SK-MEL-5 (cell line): Measurements from ENCODE around the gene TOM1L2. TPM values are rescaled to one million over a fixed set of nuclear protein-coding genes. Genes with fewer than 3 reads are reported as not detected.

Experiments
- DNase-seq: peaks from one replicate; pipeline ENCODE4 v3.0.0-alpha.2; 2016; ENCODE audit warnings: low read depth, low spot score
- in situ Hi-C: cut with HindIII; loops from 2 replicates; pipeline ENCODE4 v1.10.0; 2016; ENCODE audit warnings: low sequenced_read_pairs, high pct_unique_total_duplicates, low pct_unique_long_range_greater_than_20kb
- total RNA-seq: library from RNA; depleted of rRNA; stranded (reverse); fragments of >200 nt; shearing (Covaris generic); gene quantifications from 2 replicates; pipeline ENCODE4 v1.2.3, GENCODE V29; 2014

Gene TOM1L2
- total RNA-seq, 1 experiment from 2014 or later: 7.7 TPM

GRCh38 chr17:17898673-17899072 is 73.5 kb downstream of the TOM1L2 start:
- in situ Hi-C loops: no loop called here
- DNase-seq: no peak

DNA sequence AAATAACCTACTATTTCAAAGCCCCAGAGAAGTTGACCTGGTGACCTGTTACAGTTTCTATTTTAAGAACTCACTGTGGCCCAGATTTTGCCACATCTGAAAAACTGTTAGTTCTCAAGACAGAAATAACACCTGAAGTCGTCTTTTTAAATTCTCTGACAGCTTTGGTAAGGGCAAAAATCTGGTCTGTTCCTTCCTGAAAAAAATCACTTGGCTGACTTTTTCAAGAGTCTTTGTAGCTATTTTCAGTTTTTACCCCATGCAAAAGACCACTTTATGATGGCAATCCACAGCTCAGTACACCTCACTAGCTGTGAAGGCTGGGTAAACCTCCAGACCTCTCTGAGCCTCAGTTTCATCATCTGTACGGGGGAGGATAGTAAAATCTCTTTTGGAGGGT is 74.8 kb downstream of the TOM1L2 start:
- in situ Hi-C loops: no loop called here
- no peak for DNase-seq

DNA sequence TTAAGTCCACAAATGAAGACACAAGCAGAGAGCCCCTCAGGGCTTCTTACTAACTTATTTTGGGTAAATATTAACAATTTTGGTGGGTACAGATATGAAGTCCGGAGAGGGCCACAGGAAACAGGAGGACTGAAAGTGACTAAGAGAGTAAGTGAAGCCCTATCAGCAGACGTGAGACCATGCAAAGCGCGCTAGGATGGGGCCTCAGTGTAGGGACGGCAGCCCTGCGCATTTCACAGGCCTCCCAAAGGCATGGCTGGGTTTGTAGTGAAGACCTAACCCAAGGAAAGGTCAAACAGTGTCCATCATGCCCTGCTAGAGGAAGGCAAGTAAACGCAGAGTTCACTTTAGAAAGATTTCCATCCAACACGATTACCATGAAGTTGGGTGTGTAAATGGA is 75.5 kb downstream of the TOM1L2 start:
- in situ Hi-C loops: no loop called here
- no peak for DNase-seq

- in situ Hi-C loops: no loop called here
- DNase-seq: no peak
Observed at GRCh38 chr17:17893801-17894644, 78.2 kb downstream of the TOM1L2 start.

GRCh38 chr17:17892731-17893130 is 79.5 kb downstream of the TOM1L2 start:
- DNase-seq: no peak
- in situ Hi-C loops: no loop called here

- DNase-seq: no peak
- in situ Hi-C loops: no loop called here
Observed at GRCh38 chr17:17892009-17892408, 80.2 kb downstream of the TOM1L2 start.

- DNase-seq: peak; percentile 81
- in situ Hi-C loops: no loop called here
Observed at GRCh38 chr17:17890773-17891759, 81.1 kb downstream of the TOM1L2 start.

DNA sequence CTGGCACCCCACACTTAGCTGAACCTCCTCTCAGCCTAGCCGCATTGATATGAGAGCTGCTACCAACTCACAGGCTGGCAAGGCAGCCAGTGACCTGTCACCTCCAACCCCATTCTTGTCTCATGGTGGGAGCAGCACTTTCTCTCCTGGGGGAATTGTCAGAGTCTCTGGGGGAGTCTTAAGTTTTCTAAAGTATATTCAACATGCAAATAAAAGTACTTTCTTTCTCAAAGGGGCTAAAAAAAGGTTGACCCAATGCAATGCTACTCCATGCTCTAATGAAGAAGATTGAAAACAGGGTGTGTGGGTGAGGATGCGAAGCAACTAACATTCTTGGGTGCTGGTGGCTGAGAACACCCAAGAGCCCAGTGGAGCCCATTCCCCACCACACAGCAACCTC is 82.3 kb downstream of the TOM1L2 start:
- DNase-seq: no peak
- in situ Hi-C loops: loop anchor here (10.0 kb wide), 1 partner anchor 135 kb away; no protein-coding TSS in a partner anchor

DNA sequence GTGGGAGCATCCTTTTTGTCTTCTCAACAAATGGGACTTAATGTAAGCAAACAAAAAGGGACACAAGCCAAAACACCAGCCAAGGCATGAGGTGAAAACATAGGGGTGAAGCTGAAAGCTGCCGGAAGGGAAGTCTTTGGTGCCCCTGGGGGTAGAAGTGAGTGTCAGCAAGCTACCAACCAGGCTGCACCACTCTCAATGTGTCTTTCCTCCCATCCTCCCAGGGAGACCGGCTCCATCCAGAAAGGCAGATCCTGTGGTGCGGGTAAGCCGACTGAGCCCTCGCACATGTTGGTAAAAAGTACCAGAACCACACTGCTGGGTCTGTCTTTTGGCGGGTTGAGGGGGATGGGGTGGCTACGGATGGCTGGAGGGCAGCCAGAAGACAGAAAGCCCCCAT is 83.4 kb downstream of the TOM1L2 start:
- no peak for DNase-seq
- in situ Hi-C loops: loop anchor here (10.0 kb wide), 1 partner anchor 136 kb away; no protein-coding TSS in a partner anchor

DNA sequence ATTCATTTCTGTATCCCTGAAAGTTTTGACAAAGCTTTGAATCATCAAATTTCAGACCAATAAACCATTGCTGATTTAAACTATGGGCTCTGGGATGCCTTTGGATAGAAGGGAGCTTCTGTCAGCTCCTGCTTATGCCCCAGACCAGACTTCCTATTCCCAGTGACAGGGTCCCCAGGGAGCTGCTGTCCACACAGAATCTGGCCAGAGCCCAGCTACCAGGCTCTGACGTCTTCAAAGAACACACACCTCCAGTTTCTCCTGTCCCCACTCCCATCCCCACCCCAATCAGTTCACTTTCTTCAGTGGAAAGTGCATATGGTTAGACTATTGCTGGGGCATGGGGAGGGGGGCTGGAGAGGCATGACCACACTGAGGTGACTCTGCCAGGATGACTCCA is 83.8 kb downstream of the TOM1L2 start:
- in situ Hi-C loops: loop anchor here (10.0 kb wide), 1 partner anchor 136 kb away; no protein-coding TSS in a partner anchor
- DNase-seq: no peak

GRCh38 chr17:17887752-17888304 is 84.4 kb downstream of the TOM1L2 start:
- DNase-seq: no peak
- in situ Hi-C loops: loop anchor here (10.0 kb wide), 1 partner anchor 137 kb away; no protein-coding TSS in a partner anchor

DNA sequence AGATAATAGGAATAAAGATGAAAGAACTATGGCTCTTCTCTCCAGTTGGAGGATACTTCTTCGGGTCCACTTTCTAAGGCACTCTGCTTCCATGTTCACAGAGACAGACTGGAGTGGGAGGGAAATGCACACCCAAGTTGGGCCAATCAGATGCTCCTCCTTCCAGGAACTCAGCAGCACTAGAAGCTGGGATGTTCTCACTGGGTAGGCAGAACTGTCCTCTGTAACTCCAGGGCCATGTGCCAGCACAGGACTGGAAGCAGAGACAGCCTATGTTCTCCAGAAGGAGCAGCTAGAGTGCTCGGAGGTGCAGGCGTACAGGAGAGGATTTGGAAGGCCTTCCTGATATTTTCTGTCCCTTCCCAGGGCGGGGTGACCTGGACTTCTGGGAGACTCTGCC is 85.5 kb downstream of the TOM1L2 start:
- in situ Hi-C loops: loop anchor here (10.0 kb wide), 1 partner anchor 138 kb away; no protein-coding TSS in a partner anchor
- DNase-seq: no peak

GRCh38 chr17:17886226-17886625 is 86.0 kb downstream of the TOM1L2 start:
- in situ Hi-C loops: loop anchor here (10.0 kb wide), 1 partner anchor 139 kb away; no protein-coding TSS in a partner anchor
- no peak for DNase-seq

DNA sequence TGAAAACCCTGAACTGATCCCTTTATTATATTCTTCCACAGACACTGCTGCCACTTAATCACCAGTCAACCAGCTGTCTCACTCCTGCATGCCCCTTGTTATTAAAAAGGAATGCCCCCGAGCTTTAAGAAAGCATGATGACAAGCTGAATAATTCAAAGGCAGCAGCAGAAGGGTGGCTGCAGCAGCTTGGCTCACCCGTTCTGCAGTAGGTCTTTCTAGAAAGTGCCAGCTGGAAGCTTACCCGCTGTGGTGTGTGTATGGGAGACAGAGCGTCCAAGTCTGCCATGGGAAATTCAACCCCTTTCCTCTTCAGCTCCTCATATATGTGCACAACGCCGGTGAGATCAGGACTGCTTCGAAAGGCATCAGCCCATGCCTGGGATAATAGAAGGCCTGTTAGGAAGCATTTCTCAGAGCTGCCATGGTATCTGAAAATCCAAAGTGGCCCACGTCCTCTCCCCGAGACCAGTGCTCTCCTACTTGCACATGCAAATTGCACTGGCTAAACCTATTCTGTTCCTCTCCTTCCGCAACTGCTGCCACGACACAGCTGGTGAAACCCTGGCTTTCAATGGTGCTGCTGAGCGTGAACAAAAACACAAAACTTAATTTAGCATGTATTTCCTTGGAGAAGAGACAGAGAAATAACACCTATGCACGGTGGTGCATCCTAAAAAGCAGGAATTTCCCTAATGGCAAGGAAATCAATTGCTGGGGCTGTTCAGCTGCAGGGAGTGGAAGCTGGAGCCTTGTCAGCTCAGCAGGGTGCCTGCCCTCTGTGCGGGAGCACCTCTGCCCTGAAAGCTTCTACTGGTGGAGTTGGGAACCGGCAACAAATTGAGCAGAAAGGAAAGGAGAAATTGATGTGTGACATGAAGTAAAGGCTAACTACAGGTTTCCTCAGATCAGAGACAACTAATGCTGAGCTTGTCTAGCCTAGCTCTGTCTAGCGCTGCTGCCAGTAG is 87.5 kb downstream of the TOM1L2 start:
- DNase-seq: no peak
- in situ Hi-C loops: loop anchor here (10.0 kb wide), 1 partner anchor 140 kb away; no protein-coding TSS in a partner anchor

GRCh38 chr17:17883801-17884200 is 88.4 kb downstream of the TOM1L2 start:
- in situ Hi-C loops: loop anchor here (10.0 kb wide), 1 partner anchor 141 kb away; no protein-coding TSS in a partner anchor
- DNase-seq: no peak

DNA sequence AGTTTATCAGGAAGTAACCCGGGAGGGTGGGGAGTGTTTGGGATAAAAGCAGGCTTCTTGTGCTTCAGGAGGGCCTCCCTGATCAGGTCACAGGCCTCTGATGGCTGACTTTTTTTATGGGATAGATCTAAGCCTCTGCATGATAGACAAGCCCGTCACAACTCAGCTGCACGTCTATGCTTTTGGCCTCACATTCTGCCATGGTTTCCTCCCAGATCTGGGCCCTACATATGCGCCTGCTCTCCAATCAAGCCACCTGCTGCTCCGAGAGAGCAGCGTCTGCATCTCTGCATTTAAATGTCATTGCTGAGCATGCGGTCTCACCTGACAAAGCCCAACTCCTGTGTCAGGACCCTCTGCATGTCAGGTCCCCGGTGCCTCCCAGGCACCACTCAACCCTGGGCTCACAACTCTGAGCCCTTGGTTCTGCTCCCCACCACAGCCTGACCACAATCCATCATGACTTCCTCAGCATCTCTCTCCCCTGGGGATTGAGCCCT is 90.1 kb downstream of the TOM1L2 start:
- in situ Hi-C loops: loop anchor here (10.0 kb wide), 1 partner anchor 143 kb away; no protein-coding TSS in a partner anchor

More for the DNA sequence above, 90.1 kb downstream of the TOM1L2 start:
- DNase-seq: no peak
